ENCODE measurements around the gene SLC50A1.

DNA sequence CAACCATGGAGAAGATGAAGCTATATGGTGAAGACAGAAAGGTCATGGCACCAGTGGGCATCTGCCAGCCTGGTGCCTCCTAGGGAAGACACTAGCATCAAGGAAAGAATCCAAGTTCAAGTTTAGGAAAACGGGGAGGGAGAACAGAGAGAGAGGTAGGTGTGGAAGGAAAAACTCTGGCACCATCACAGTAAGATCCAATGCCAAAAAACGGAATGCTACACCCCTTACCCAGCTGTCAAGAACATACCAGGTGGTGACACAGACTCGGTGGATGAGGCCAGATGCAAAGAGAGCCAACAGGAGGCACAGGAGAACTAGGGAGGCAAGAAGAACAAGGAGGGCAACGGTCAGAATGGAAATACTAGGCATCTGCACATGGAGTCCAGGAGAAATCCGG, 33.9 kb downstream of the SLC50A1 start:
- TF ChIP-seq EP300 (IDR thresholded peaks at IDR 0.05) (no peak), ZNF302 (CRISPR knock-in tag; IDR thresholded peaks at IDR 0.05) (no peak), POLR2A (IDR thresholded peaks at IDR 0.05; ENCODE audit: low read length) (no peak), JUN (IDR thresholded peaks at IDR 0.05) (no peak), MAFK (IDR thresholded peaks at IDR 0.05; ENCODE audit: partially characterized antibody) (no peak), RFX5 (IDR thresholded peaks at IDR 0.05) (no peak), CHD2 (IDR thresholded peaks at IDR 0.05; ENCODE audit: low read length, partially characterized antibody) (no peak), NPAS2 (CRISPR knock-in tag; IDR thresholded peaks at IDR 0.05; ENCODE audit: borderline replicate concordance) (no peak)
- TF ChIP-seq, protein P1, sequence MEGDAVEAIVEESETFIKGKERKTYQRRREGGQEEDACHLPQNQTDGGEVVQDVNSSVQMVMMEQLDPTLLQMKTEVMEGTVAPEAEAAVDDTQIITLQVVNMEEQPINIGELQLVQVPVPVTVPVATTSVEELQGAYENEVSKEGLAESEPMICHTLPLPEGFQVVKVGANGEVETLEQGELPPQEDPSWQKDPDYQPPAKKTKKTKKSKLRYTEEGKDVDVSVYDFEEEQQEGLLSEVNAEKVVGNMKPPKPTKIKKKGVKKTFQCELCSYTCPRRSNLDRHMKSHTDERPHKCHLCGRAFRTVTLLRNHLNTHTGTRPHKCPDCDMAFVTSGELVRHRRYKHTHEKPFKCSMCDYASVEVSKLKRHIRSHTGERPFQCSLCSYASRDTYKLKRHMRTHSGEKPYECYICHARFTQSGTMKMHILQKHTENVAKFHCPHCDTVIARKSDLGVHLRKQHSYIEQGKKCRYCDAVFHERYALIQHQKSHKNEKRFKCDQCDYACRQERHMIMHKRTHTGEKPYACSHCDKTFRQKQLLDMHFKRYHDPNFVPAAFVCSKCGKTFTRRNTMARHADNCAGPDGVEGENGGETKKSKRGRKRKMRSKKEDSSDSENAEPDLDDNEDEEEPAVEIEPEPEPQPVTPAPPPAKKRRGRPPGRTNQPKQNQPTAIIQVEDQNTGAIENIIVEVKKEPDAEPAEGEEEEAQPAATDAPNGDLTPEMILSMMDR (IDR thresholded peaks at IDR 0.05) = no peak
- TF ChIP-seq, protein P2, sequence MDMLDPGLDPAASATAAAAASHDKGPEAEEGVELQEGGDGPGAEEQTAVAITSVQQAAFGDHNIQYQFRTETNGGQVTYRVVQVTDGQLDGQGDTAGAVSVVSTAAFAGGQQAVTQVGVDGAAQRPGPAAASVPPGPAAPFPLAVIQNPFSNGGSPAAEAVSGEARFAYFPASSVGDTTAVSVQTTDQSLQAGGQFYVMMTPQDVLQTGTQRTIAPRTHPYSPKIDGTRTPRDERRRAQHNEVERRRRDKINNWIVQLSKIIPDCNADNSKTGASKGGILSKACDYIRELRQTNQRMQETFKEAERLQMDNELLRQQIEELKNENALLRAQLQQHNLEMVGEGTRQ (IDR thresholded peaks at IDR 0.05) = no peak

Data from A549 (cell line).